K562 treated with DMSO at 1 percent for 24 hours (cell line): ENCODE measurements around the gene C1orf94. TPM values are rescaled to one million over a fixed set of nuclear protein-coding genes. Genes with fewer than 3 reads are reported as not detected.

ENCODE experiments used
- total RNA-seq: library from RNA; unstranded; fragments of 300-600 nt; gene quantifications from 2 replicates; pipeline ENCODE4 v1.2.3, GENCODE V29; 2022; ENCODE audit warnings: low read depth; ENCODE audit not compliant: insufficient read depth

C1orf94 gene, protein sequence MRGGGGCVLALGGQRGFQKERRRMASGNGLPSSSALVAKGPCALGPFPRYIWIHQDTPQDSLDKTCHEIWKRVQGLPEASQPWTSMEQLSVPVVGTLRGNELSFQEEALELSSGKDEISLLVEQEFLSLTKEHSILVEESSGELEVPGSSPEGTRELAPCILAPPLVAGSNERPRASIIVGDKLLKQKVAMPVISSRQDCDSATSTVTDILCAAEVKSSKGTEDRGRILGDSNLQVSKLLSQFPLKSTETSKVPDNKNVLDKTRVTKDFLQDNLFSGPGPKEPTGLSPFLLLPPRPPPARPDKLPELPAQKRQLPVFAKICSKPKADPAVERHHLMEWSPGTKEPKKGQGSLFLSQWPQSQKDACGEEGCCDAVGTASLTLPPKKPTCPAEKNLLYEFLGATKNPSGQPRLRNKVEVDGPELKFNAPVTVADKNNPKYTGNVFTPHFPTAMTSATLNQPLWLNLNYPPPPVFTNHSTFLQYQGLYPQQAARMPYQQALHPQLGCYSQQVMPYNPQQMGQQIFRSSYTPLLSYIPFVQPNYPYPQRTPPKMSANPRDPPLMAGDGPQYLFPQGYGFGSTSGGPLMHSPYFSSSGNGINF
- not detected in 2 replicates for total RNA-seq

DNA sequence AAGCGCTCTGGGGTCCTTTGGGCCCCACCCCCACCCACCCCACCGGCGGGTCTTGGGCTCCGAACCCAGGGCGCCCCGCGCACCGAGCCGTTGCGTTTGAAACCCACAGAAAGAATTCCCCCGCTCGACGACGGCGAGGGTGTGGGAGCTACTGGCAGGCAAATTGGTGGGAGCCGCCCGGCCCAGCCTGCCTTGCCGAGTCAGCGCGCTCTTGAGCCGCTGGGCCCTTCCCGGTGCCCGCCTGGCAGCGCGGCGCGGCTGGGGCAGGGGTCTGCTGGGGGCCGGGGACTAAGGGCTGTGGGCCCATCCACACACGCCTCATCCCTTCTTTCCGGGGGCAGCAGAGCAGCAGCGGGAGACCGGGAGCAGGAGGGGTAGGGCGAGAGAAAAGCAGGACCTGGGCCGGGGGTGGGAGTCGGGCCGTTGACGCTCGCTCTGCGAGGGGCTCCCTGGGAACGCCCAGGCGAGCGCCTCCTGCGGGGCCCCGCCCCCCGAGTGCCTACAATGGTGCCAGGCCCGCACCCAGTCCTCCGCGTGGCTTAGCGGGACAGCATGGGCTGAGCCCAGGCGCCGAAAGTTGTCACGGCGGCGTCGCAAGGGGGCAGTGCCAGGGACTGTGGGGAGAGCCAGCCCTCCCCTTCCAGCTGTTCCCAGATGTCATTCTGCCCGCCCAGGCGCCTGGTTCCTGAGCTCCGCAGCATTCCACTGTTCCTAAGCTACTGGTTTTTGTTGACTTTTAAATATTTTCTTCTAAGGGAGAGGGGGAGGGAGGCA is at the start of gene C1orf94:
Gene C1orf94, plus strand, starts transcription at position 78 of the 774 bp plus-strand sequence. CDS start 883 bp downstream, outside the sequence.

DNA sequence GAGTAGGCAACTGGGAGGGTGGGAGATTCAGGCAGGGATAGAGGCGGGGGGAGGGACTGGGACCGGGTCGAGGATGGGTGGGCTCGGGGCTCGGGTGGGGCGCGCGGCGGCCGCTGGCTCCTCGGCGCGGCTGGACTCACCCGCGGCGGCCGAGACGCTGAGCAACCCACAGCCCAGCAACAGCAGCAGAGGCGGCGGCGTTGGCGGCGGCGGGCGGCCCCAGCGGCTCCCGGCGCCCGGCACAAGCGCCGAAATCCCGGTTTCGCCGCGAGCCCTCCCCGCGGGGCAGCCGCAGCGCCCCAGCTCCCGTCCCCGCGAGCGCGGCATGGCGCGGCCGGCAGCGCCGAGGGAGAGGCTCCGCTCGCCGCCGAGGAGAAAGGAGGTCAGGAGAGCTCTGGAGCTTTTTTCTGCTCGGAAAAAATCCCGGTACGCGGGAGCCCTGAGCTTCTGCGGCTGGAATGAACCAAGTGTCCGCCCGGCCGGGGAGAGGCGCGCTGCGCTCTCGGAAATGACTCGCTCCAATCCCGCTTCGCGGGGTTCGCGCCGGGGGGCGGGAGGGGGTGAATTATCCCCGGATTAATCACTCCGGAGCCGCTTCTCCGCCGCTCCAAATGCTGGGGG is 11.8 kb upstream of the C1orf94 start, which contains the start of gene CSMD2:
Gene CSMD2, minus strand, starts transcription at position 460 of the 621 bp plus-strand sequence. Its CDS starts 133 bp downstream, at position 327.

Other genes with a start within 250 kb of the C1orf94 start
- gene CSMD2, start 11.7 kb upstream of the C1orf94 start, total RNA-seq = not detected in 2 replicates